ENCODE data around the gene TTLL5. TPM values are rescaled to one million over a fixed set of nuclear protein-coding genes. Genes with fewer than 3 reads are reported as not detected.

Gene TTLL5
- total RNA-seq, 4 donors from 2014 or later: 14.2 to 27.1 (median 21.2) TPM

- H3K36me3 ChIP-seq: peaks cover 4 to 53% (median 7%) of the 10 kb centered on the region in 3 donors
- H3K4me1 ChIP-seq: peaks cover 0 to 3% (median 0%) of the 10 kb centered on the region in 3 donors
- intact Hi-C loops (cut with DNase I): no loop called here
- WGBS, 2 donors: 81 to 82% methylated on average over 2 of the region's 2 CpGs
- TF ChIP-seq POLR2A (IDR thresholded peaks at IDR 0.05): no peak
- no peak for TF ChIP-seq CTCF (IDR thresholded peaks at IDR 0.05)
- H3K27me3 ChIP-seq: no peaks in the 10 kb centered on the region
- H3K4me3 ChIP-seq: no peak overlapping the region
- H3K27ac ChIP-seq: no peak overlapping the region
- no peaks in the 10 kb centered on the region for H3K9me3 ChIP-seq
- no peak for DNase-seq
Observed at GRCh38 chr14:75770635-75771034, 109.6 kb downstream of the TTLL5 start.

GRCh38 chr14:75771595-75771994 lies 110.5 kb downstream of the TTLL5 start:
- Histone ChIP-seq H3K36me3 (peaks cover 4 to 53% (median 8%) of the 10 kb centered on the region in 3 donors), H3K27ac (no peak overlapping the region), H3K4me1 (peaks cover 0 to 3% (median 0%) of the 10 kb centered on the region in 3 donors), H3K4me3 (no peak overlapping the region), H3K9me3 (no peaks in the 10 kb centered on the region), H3K27me3 (no peaks in the 10 kb centered on the region)
- WGBS, 2 donors: 73 to 82% methylated on average over 6 of the region's 6 CpGs
- no peak for DNase-seq
- intact Hi-C loops (cut with DNase I): no loop called here
- TF ChIP-seq POLR2A (IDR thresholded peaks at IDR 0.05) (no peak), CTCF (IDR thresholded peaks at IDR 0.05) (no peak)

- no peak overlapping the region for H3K4me3 ChIP-seq
- no peak for DNase-seq
- peaks cover 0 to 3% (median 0%) of the 10 kb centered on the region in 3 donors for H3K4me1 ChIP-seq
- H3K36me3 ChIP-seq: peaks cover 4 to 52% (median 8%) of the 10 kb centered on the region in 3 donors
- no peaks in the 10 kb centered on the region for H3K27me3 ChIP-seq
- H3K27ac ChIP-seq: no peak overlapping the region
- TF ChIP-seq CTCF (IDR thresholded peaks at IDR 0.05): no peak
- no peak for TF ChIP-seq POLR2A (IDR thresholded peaks at IDR 0.05)
- H3K9me3 ChIP-seq: no peaks in the 10 kb centered on the region
- intact Hi-C loops (cut with DNase I): no loop called here
Observed at GRCh38 chr14:75773046-75773445, 112.0 kb downstream of the TTLL5 start.

GRCh38 chr14:75781096-75781495 lies 120.0 kb downstream of the TTLL5 start:
- WGBS, 2 donors: 88% methylated on average over 7 of the region's 7 CpGs
- intact Hi-C loops (cut with DNase I): no loop called here
- TF ChIP-seq CTCF (IDR thresholded peaks at IDR 0.05): no peak
- no peak for TF ChIP-seq POLR2A (IDR thresholded peaks at IDR 0.05)
- Histone ChIP-seq H3K36me3 (peaks cover 5 to 76% (median 5%) of the 10 kb centered on the region in 3 donors), H3K9me3 (no peaks in the 10 kb centered on the region), H3K4me3 (no peak overlapping the region), H3K4me1 (no peaks in the 10 kb centered on the region), H3K27ac (no peak overlapping the region), H3K27me3 (no peaks in the 10 kb centered on the region)
- DNase-seq: no peak

- WGBS, 2 donors: 89 to 90% methylated on average over 5 of the region's 5 CpGs
- Histone ChIP-seq H3K27ac (no peak overlapping the region), H3K9me3 (no peaks in the 10 kb centered on the region), H3K4me3 (no peak overlapping the region), H3K4me1 (no peaks in the 10 kb centered on the region), H3K36me3 (peaks cover 5 to 73% (median 5%) of the 10 kb centered on the region in 3 donors), H3K27me3 (no peaks in the 10 kb centered on the region)
- no peak for DNase-seq
- intact Hi-C loops (cut with DNase I): no loop called here
- no peak for TF ChIP-seq POLR2A (IDR thresholded peaks at IDR 0.05)
- TF ChIP-seq CTCF (IDR thresholded peaks at IDR 0.05): no peak
Observed at GRCh38 chr14:75783184-75783583, 122.1 kb downstream of the TTLL5 start.
